Activated CD4-positive, alpha-beta T cell treated with anti-CD3 and anti-CD28 coated beads, Interleukin-2, amount 50 U/mL, for 24 hours (primary cell): Measurements from ENCODE around the gene DNAH1.

Experiments used
- DNase-seq, 2 donors: peaks; one replicate each; pipeline ENCODE4 v3.0.0-alpha.2; 2020; ENCODE audit warnings: low read depth in 1 of 2, low spot score in 1 of 2

The DNAH1 gene

DNA sequence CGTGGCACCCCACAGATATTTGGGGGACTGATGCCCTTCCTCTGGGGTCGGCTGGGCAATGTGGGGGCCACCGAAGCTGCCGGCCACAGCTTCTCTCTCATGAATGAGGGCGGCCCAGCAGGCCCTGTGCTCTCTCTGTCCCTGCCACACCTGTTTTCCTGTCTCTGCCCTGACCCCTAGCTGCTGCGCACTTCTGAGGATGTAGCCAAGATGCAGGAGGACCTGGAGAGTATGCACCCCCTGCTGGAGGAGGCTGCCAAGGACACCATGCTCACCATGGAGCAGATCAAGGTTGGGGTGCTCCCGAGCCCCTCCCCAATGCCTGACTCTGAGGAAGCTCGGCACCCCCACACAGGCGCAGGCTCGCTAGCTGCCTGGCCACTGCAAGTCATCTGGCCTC lies 69.0 kb downstream of the DNAH1 start:
- no peak for DNase-seq

- DNase-seq, result no peak
Measured at GRCh38 chr3:52387481-52387880, 71.4 kb downstream of the DNAH1 start.

DNA sequence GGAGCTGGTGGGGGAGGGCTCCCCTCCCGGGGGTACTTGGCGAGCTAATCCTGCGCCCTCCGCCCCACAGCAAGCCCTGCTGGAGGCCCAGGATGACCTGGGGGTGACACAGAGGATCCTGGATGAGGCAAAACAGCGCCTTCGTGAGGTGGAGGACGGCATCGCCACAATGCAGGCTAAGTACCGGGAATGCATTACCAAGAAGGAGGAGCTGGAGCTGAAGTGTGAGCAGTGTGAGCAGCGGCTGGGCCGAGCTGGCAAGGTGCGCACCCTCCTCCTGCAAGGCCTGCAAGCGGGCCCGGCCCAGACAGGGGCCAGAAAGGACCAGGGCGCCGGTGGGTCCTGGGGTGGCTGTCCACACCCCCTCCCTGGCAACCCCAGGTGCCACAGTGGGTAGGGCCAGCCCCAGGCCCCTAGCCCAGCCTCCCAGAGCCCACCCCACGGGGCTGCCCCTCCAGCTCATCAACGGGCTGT lies 72.3 kb downstream of the DNAH1 start:
- no peak for DNase-seq

DNA sequence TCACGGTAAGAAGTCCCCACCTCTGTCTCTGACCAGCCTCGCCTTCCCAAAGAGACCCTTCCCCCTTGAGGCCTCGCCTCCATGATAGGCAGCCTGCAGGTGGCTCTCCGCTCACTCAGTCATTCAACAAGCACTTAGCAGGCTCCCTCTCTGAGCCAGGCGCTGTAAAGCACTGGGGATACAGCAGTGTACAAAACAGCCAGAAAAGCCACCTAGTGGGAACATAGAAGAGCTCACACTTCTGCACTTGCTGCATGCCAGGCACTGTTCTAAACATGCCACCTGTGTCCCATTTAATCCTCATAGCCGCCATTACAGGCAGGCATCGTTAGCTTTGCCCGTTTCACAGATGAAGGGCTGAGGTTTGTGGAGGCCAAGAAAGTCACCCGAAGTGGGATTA lies 72.8 kb downstream of the DNAH1 start:
- DNase-seq, result no peak

GRCh38 chr3:52391096-52391495 lies 75.0 kb downstream of the DNAH1 start:
- DNase-seq, result no peak

- no peak for DNase-seq
Measured at GRCh38 chr3:52392216-52392930, 76.3 kb downstream of the DNAH1 start.

DNA sequence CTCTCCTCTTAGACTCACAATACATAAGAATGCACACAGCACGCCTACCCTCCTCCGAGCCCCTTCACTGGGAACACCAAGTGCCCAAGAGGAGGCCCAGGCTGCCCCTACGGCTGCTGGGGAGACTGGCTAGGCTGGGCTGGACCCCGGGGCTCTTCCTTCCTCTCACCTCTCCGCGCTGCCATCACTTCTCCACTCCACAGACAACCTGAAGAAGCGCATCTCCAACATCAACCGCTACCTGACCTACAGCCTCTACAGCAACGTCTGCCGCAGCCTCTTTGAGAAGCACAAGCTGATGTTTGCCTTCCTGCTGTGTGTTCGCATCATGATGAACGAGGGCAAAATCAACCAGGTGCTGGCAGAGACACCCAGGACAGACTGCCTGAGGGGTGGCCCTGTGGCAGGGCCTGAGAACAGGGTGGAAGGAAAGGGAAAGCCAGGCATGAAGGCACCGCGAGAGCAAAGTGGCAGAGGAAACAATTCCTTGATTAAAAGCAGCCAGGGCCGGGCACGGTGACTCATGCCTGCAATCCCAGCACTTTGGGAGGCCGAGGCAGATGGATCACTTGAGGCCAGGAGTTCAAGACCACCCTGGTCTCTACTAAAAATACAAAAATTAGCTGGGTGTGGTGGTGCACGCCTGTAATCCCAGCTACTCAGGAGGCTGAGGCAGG lies 77.2 kb downstream of the DNAH1 start:
- no peak for DNase-seq

GRCh38 chr3:52393959-52394670 lies 78.0 kb downstream of the DNAH1 start:
- DNase-seq, result no peak

DNA sequence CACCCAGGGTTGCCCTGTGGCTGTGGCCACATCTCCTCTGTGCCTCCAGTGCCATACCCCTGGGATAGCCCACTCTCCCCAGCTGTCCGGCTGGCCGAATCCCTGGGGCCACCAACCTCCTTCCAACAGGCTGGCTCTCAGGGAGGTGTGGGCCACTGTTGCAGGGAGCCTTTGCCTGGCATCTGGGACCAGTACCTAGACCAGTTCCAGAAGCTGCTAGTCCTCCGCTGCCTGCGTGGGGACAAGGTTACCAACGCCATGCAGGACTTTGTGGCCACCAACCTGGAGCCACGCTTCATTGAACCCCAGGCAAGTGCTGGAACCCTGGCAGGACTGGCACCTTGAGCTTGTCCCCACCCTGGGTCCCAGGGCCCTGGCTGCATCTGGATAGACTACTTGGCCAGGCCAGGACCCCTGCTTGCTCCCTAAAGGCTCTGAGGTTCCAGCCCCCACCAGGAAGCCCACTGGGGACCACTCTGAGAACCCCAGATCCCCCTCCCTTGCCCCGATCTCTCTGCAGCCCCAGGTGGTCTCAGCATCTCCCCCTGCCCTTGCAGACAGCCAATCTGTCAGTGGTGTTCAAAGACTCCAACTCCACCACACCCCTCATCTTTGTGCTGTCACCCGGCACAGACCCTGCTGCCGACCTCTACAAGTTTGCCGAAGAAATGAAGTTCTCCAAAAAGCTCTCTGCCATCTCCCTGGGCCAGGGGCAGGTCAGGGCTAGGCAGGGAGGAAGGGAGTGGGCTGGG lies 78.8 kb downstream of the DNAH1 start:
- DNase-seq, result no peak

- no peak for DNase-seq
Measured at GRCh38 chr3:52395503-52395865, 79.4 kb downstream of the DNAH1 start.

DNA sequence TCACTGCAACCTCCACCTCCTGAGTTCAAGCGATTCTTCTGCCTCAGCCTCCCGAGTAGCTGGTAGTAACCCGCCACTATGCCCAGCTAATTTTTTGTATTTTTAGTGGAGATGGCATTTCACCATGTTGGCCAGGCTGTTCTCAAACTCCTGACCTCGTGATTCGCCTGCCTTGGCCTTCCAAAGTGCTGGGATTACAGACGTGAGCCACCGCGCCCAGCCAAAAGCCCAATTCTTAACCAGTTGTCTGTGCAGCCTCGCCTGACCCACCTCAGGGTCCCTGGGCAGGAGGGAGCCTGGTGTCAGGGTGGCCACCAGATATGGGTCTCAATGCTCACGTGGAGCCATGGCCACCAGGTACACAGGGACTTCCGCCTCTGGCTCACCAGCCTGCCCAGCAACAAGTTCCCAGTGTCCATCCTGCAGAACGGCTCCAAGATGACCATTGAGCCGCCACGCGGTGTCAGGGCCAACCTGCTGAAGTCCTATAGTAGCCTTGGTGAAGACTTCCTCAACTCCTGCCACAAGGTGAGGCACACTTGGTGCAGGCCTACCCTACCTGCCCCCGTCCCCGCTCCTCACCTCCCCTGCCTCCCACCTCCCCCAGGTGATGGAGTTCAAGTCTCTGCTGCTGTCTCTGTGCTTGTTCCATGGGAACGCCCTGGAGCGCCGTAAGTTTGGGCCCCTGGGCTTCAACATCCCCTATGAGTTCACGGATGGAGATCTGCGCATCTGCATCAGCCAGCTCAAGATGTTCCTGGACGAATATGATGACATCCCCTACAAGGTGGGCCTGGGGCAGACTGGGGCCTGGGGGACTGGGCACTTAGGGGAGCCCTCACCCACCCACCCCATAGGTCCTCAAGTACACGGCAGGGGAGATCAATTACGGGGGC lies 80.1 kb downstream of the DNAH1 start:
- DNase-seq, result no peak

DNA sequence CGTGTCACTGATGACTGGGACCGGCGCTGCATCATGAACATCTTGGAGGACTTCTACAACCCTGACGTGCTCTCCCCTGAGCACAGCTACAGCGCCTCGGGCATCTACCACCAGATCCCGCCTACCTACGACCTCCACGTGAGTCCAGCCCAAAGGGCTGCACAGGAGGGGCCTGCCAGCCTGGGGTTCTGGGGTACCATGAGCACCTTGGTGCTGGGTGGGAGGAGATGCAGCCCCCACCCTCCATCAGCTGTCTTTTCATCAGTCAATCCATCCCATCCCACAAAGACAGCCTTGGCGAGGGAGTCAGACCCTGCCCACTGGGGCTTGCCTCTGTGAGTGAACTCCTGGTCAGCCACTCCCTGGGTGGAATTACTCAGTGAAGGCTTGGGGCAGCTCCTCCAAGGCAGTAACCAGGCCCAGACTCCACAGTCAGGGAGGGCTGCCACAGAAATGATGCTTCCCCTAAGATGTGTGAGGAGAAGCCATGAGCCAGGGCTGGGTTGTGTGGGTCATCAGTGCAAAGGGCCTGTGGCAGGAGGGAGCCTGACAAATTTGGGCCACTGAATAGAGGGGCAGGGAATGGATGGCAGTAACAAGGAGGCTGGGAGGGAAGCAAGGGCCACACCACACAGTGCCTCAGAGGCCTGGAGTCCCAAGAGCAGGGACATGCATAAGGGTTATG lies 80.9 kb downstream of the DNAH1 start:
- no peak for DNase-seq

DNA sequence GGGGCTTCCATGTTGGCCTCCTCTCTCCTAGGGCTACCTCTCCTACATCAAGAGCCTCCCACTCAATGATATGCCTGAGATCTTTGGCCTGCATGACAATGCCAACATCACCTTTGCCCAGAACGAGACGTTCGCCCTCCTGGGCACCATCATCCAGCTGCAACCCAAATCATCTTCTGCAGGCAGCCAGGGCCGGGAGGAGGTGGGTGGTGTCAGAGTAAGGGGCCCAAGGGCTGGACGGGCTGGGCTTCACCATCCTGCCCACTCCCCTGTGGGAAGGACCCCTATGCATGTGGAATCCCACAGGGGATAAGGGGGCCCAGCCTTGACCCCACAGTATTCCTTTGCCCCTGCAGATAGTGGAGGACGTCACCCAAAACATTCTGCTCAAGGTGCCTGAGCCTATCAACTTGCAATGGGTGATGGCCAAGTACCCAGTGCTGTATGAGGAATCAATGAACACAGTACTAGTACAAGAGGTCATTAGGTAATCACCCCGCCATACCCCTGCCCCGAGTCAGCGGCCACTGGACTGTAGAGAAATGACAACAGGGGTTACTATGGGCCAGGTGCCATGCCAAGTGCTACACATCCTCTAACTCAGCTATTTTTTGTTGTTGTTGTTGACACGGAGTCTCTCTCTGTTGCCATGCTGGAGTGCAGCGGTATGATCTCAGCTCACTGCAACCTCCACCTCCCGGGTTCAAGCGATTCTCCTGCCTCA lies 81.7 kb downstream of the DNAH1 start:
- DNase-seq, result no peak

DNA sequence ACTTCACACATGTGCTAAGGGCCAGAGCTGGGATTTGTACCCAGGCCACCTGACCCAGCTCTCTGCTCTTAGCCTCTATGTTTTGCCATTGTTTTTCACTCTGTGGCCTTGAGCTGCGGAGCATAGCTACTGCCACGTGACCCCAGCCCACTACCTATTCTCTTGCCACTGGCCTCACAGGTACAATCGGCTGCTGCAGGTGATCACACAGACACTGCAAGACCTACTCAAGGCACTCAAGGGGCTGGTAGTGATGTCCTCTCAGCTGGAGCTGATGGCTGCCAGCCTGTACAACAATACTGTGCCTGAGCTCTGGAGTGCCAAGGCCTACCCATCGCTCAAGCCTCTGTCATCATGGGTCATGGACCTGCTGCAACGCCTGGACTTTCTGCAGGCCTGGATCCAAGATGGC lies 82.6 kb downstream of the DNAH1 start:
- DNase-seq, result no peak

DNA sequence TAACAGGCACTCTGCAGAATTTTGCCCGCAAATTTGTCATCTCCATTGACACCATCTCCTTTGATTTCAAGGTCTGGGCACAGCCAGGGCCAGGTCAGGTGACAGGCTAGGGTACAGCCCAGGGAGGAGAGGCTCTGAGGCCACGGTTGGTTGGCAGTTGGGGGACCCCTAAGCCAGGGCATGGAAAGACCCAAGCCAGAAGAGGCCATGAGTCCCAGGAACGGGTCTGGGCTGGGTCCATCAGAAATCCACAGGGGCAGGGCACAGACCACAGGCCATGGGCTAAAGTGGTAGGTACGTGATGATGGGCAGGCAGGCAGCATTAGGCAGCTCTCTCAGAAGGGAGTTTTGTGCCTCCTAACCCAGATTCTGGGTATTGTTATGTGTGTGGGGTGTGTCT lies 83.0 kb downstream of the DNAH1 start:
- no peak for DNase-seq

GRCh38 chr3:52399593-52399992 lies 83.5 kb downstream of the DNAH1 start:
- DNase-seq, result no peak

DNA sequence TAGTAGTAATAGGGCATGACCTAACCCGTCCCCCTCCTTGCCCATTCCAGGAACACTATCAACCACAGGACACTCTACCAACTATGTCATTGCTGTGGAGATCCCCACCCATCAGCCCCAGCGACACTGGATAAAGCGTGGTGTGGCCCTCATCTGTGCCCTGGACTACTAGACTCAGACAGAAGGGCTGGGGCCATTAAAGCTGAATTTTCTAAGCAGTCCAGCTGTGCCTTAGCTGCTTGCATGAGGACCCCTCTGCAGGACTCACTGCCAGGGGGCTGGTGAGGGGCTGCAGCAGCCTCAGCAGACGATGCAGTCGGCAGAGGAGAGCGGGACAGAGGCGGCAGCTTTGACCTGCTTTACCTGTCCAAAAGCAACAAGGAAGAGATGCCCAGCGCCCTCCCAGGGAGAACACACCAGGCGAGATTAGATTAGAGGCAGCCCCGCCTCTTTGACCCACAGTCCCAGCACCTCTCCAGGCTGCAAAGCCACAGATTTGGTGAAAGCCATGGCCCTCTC lies 84.2 kb downstream of the DNAH1 start:
- DNase-seq, result no peak

GRCh38 chr3:52401021-52401420 lies 84.9 kb downstream of the DNAH1 start:
- DNase-seq, result no peak

- no peak for DNase-seq
Measured at GRCh38 chr3:52401551-52401950, 85.4 kb downstream of the DNAH1 start.
